ENCODE data around the gene CYP4B1. TPM values are rescaled to one million over a fixed set of nuclear protein-coding genes. Genes with fewer than 3 reads are reported as not detected.
"Not testable (repeated sequence)": the region's sequence is repeated elsewhere in the genome, so short reads cannot be mapped to it uniquely, and the experiment has no call there.

Gene CYP4B1
- total RNA-seq, 2 experiments from 2014 or later: not detected

DNA sequence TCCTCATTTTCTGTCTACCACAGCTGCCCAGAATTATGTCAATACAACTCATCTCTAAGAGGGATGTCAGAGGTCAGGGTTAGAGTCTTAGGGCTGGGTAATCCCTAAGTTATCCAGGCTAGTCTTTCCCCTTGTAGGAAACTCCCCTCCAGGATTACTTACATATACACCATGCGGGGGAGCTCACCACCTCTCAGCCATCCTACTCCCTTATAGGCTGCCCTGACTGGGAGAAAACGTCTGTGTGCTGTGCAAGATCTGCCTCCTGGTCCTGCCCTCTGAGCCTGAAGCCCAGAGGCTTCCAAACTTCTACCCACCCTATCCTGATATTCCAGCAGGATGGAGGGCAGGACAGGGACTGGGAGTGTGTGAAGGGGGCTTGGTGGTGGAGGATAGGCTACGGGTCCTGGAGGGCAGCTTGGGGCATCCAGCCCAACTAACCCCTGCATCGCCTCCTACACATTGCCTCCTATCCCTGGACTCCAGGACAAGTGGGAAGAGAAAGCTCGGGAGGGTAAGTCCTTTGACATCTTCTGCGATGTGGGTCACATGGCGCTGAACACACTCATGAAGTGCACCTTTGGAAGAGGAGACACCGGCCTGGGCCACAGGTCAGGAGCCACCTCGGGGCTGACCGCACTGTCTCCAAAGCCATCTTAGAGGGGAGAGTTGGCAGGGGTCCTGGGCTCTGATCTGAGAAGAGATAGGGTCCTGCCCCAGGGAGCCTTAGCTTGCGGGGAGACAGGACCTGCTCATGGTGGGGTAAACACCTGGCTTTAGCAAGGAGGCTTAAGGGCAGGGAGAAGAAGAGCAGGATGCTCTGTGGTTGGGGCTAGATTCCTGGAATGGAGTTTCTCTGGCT lies 14.4 kb downstream of the CYP4B1 start:
- Mint-ChIP-seq H3K27ac (no peak overlapping the region), H3K36me3 (ENCODE audit: low read depth) (no peaks in the 10 kb centered on the region), H3K4me1 (no peaks in the 10 kb centered on the region), H3K27me3 (no peaks in the 10 kb centered on the region), H3K9me3 (no peaks in the 10 kb centered on the region), H3K4me3 (no peak overlapping the region)
- no peak for DNase-seq
- ChIA-PET POLR2A (no interaction called here), CTCF (no interaction called here)

DNA sequence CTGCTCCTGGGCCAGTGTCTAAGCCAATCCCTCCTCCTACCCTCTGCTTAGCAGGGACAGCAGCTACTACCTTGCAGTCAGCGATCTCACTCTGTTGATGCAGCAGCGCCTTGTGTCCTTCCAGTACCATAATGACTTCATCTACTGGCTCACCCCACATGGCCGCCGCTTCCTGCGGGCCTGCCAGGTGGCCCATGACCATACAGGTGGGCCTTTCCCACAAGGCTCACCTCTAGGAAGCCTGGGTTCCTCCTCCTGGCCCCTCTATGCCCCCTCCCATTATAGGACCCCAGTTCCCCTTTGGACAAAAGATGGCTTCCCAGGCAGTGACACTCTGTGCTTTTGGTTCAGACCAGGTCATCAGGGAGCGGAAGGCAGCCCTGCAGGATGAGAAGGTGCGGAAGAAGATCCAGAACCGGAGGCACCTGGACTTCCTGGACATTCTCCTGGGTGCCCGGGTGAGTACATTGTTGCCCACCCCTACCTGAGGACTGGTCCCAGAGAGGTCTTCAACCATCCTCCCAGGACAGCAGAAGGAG lies 15.1 kb downstream of the CYP4B1 start:
- H3K27me3 Mint-ChIP-seq: no peaks in the 10 kb centered on the region
- H3K4me1 Mint-ChIP-seq: no peaks in the 10 kb centered on the region
- no peak overlapping the region for H3K4me3 Mint-ChIP-seq
- CTCF ChIA-PET: no interaction called here
- POLR2A ChIA-PET: no interaction called here
- no peaks in the 10 kb centered on the region for H3K36me3 Mint-ChIP-seq (ENCODE audit: low read depth)
- DNase-seq: no peak
- H3K9me3 Mint-ChIP-seq: no peaks in the 10 kb centered on the region
- H3K27ac Mint-ChIP-seq: no peak overlapping the region

DNA sequence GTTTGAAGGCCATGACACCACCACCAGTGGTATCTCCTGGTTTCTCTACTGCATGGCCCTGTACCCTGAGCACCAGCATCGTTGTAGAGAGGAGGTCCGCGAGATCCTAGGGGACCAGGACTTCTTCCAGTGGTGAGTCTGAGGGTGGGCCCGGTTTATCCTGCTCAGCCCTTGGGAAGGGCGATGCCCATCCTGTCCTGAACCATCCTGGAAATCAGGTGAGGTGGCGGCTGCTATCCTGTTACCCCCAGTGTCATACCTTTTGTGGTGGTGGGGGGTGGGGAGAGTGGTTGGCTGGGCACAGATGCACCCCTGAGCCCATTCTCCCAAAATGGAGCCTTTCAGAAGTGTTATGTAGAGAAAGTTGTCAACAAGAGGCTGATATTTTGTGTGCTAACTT lies 16.3 kb downstream of the CYP4B1 start:
- Mint-ChIP-seq H3K9me3 (no peaks in the 10 kb centered on the region), H3K36me3 (ENCODE audit: low read depth) (no peaks in the 10 kb centered on the region), H3K4me3 (no peak overlapping the region), H3K27me3 (no peaks in the 10 kb centered on the region), H3K27ac (no peak overlapping the region), H3K4me1 (no peaks in the 10 kb centered on the region)
- ChIA-PET POLR2A (no interaction called here), CTCF (no interaction called here)
- no peak for DNase-seq

DNA sequence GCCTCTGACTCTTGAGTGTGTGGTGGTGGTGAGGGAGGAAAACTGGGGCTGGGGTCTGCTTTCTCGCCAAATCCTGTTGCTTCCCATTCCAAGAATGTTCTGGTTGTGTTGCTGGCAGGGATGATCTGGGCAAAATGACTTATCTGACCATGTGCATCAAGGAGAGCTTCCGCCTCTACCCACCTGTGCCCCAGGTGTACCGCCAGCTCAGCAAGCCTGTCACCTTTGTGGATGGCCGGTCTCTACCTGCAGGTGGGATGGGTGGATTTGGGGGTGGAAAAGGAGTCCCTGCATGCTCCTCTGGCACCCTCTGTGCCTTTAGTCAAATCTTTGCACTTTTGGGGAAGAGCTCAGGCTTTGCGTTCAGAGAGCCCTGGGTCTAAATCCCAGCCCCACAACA lies 18.1 kb downstream of the CYP4B1 start:
- no peaks in the 10 kb centered on the region for H3K9me3 Mint-ChIP-seq
- H3K36me3 Mint-ChIP-seq (ENCODE audit: low read depth): no peaks in the 10 kb centered on the region

DNA sequence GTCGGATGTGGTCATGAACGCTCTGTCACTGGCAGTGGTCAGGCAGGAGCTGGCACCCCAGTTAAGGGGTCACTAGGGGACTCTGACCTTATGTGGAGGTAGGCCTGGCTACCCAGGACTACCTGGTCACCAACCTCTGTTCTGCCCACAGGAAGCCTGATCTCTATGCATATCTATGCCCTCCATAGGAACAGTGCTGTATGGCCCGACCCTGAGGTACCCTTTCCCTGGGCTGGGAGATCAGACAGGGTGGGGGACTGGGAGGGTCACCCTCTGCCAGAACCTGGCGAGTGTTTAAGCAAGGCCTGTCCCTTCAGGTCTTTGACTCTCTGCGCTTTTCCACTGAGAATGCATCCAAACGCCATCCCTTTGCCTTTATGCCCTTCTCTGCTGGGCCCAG lies 19.0 kb downstream of the CYP4B1 start:
- no peak overlapping the region for H3K4me3 Mint-ChIP-seq

More for the DNA sequence above, 18.1 kb downstream of the CYP4B1 start:
- Mint-ChIP-seq H3K27me3 (no peaks in the 10 kb centered on the region), H3K4me1 (no peaks in the 10 kb centered on the region), H3K27ac (no peak overlapping the region), H3K4me3 (no peak overlapping the region)
- ChIA-PET CTCF (no interaction called here), POLR2A (no interaction called here)
- DNase-seq: no peak

DNA sequence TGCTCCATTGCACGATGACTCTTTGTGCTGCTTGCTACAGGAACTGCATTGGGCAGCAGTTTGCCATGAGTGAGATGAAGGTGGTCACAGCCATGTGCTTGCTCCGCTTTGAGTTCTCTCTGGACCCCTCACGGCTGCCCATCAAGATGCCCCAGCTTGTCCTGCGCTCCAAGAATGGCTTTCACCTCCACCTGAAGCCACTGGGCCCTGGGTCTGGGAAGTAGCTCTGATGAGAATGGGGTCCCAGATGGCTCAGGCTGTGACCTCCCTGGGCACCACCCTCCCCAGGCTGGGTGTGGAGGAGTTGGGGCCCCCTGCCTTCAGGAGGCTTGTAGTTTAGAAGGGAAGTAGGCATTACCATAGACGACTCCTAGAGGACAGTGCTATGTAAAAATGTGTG lies 19.7 kb downstream of the CYP4B1 start:
- ChIA-PET POLR2A (no interaction called here), CTCF (no interaction called here)
- Mint-ChIP-seq H3K4me3 (no peak overlapping the region), H3K27ac (no peak overlapping the region), H3K9me3 (no peaks in the 10 kb centered on the region), H3K27me3 (peaks cover 1% of the 10 kb centered on the region), H3K36me3 (ENCODE audit: low read depth) (no peaks in the 10 kb centered on the region), H3K4me1 (no peaks in the 10 kb centered on the region)
- DNase-seq: no peak

More for the DNA sequence above, 19.0 kb downstream of the CYP4B1 start:
- H3K36me3 Mint-ChIP-seq (ENCODE audit: low read depth): no peaks in the 10 kb centered on the region
- POLR2A ChIA-PET: no interaction called here
- DNase-seq: no peak
- H3K27me3 Mint-ChIP-seq: no peaks in the 10 kb centered on the region
- H3K4me1 Mint-ChIP-seq: no peaks in the 10 kb centered on the region
- H3K27ac Mint-ChIP-seq: no peak overlapping the region
- CTCF ChIA-PET: no interaction called here
- no peaks in the 10 kb centered on the region for H3K9me3 Mint-ChIP-seq

DNA sequence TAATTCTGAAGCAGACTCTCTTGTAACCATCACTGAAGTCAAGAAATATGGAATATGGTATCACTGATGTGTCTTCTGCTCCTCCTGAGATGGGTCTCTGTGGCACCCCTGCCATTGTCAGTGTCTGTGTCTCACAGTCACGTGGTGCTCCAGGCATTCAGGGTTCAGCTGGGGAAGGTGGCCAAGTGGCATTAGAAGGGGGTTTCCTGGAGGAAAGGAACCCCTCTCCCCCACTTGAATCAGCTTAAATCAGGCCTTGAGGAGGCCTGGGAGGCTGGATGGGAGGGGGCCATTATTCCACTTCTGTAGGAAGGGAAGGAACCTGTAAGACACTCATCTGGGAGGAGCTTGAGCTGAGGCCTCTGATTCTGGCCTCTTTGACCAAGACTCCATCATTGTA lies 20.5 kb downstream of the CYP4B1 start:
- DNase-seq: no peak
- POLR2A ChIA-PET: no interaction called here
- peaks cover 1% of the 10 kb centered on the region for H3K27me3 Mint-ChIP-seq
- CTCF ChIA-PET: no interaction called here
- no peak overlapping the region for H3K27ac Mint-ChIP-seq
- no peak overlapping the region for H3K4me3 Mint-ChIP-seq
- H3K9me3 Mint-ChIP-seq: no peaks in the 10 kb centered on the region
- no peaks in the 10 kb centered on the region for H3K4me1 Mint-ChIP-seq
- H3K36me3 Mint-ChIP-seq (ENCODE audit: low read depth): no peaks in the 10 kb centered on the region

DNA sequence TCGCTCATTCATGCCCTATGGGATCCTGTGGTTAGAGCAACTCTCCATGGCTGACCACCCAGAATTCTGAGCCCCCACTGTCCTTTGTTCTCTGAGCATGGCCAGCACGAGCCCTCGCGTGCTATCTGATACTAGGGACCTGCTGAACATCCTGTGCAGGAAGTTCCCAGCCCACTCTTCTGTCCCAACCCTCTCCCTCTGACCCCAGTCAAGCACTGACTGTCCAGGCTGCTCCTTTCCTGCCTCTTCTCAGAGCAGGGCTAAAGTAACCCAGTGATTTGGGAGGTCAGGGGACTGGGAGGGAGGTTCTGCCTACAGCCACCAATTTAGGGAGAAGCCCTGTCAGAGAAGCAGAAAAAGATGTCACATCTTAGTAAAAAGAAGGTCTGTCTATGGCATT lies 21.2 kb downstream of the CYP4B1 start:
- H3K27ac Mint-ChIP-seq: no peak overlapping the region
- ChIA-PET POLR2A (no interaction called here), CTCF (no interaction called here)
- peaks cover 1% of the 10 kb centered on the region for H3K27me3 Mint-ChIP-seq
- no peak overlapping the region for H3K4me3 Mint-ChIP-seq
- DNase-seq: no peak
- H3K4me1 Mint-ChIP-seq: no peaks in the 10 kb centered on the region
- no peaks in the 10 kb centered on the region for H3K36me3 Mint-ChIP-seq (ENCODE audit: low read depth)
- no peaks in the 10 kb centered on the region for H3K9me3 Mint-ChIP-seq

DNA sequence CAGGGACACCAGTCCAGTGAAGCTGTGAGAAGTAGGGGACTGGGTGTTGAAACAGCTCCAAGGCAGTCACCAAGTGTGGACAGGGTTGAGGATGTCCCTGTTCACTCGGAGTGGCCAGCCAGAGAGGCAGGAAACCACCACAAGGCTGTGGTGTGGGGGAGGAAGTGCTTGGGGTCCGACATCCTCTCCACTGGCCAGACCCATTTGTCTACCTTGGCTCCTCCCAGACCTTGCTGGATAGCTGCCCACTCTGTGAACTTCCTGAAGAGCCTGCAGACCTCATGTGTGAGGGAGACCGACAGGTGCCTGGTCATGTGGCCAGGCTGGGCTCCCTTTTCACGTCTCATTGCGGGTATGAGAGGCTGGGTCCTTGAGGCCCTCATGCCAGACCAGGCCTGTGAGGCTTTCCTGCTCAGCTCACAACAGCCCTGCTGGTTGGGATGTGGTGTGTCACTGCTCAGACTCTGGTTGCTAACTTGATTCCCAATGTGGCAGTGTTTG lies 21.8 kb downstream of the CYP4B1 start:
- Mint-ChIP-seq H3K27me3 (peaks cover 1% of the 10 kb centered on the region), H3K4me3 (no peak overlapping the region), H3K36me3 (ENCODE audit: low read depth) (no peaks in the 10 kb centered on the region), H3K4me1 (no peaks in the 10 kb centered on the region), H3K9me3 (no peaks in the 10 kb centered on the region), H3K27ac (no peak overlapping the region)
- ChIA-PET CTCF (no interaction called here), POLR2A (no interaction called here)
- no peak for DNase-seq

DNA sequence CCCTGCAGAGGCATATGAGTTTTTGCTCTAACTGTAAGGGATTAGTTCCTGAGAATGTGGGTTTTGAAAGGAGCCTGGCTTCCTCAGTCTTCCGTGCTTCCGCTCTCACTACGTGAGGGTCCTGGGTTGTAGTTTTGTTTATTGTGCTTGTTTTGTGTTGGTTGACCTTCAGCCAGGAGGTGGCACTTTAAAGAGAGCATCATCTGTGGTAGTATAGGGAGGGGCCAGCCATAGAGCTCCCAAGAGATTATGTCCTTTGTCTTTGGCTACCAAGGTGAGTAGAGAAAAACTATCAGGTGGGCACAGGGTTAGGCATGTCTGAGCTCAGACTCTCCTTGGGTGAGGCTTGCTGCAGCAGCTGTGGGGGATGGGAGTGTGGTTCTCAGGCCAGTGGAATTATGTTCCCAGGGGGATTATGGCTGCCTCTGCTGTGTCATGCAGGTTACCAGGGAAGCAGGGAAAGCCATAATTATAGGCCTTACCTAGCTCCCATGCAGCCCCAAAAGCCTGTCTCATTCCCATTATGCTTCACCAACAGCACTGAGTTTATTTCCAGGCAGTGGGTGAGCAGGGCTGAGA lies 23.5 kb downstream of the CYP4B1 start:
- DNase-seq: no peak
- H3K9me3 Mint-ChIP-seq: no peaks in the 10 kb centered on the region
- H3K27ac Mint-ChIP-seq: no peak overlapping the region
- peaks cover 8% of the 10 kb centered on the region for H3K27me3 Mint-ChIP-seq
- CTCF ChIA-PET: no interaction called here
- no peaks in the 10 kb centered on the region for H3K36me3 Mint-ChIP-seq (ENCODE audit: low read depth)
- POLR2A ChIA-PET: no interaction called here
- no peak overlapping the region for H3K4me3 Mint-ChIP-seq
- no peaks in the 10 kb centered on the region for H3K4me1 Mint-ChIP-seq

DNA sequence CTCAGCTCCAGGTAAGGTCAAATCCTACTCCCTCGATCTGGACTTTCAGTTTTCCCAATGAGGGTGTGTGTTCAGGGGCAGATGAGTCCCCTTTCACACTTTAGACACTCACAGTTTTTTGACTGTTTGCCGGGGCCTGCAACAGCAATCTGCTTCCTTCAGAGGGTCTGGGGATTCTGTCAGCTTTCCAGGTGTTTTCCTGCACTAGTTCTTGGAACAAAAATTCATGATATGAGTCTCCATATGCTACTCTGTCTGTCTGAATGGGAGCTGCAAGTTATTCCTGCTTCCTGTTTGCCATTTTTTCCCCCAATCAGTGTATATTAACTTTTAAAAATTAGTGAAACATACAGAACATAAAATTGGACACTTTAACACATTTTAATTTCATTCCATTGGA lies 24.3 kb downstream of the CYP4B1 start:
- no peaks in the 10 kb centered on the region for H3K4me1 Mint-ChIP-seq
- H3K27me3 Mint-ChIP-seq: peaks cover 10% of the 10 kb centered on the region

DNA sequence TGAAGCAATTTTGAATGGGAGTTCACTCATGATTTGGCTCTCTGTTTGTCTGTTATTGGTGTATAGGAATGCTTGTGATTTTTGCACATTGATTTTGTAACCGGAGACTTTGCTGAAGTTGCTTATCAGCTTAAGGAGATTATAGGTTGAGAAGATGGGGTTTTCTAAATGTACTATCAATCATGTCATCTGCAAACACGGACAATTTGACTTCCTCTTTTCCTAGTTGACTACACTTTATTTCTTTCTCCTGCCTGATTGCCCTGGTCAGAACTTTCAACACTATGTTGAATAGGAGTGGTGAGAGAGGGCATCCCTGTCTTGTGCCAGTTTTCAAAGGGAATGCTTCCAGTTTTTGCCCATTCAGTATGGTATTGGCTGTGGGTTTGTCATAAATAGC lies 28.0 kb downstream of the CYP4B1 start:
- H3K4me3 Mint-ChIP-seq; H3K9me3 Mint-ChIP-seq; H3K36me3 Mint-ChIP-seq (ENCODE audit: low read depth); DNase-seq; CTCF ChIA-PET; H3K27ac Mint-ChIP-seq; POLR2A ChIA-PET; H3K4me1 Mint-ChIP-seq: not testable (repeated sequence)
- H3K27me3 Mint-ChIP-seq: peaks cover 18% of the 10 kb centered on the region

More for the DNA sequence above, 24.3 kb downstream of the CYP4B1 start:
- Mint-ChIP-seq H3K27ac (no peak overlapping the region), H3K9me3 (no peaks in the 10 kb centered on the region), H3K36me3 (ENCODE audit: low read depth) (no peaks in the 10 kb centered on the region), H3K4me3 (no peak overlapping the region)
- ChIA-PET CTCF (no interaction called here), POLR2A (no interaction called here)
- no peak for DNase-seq

DNA sequence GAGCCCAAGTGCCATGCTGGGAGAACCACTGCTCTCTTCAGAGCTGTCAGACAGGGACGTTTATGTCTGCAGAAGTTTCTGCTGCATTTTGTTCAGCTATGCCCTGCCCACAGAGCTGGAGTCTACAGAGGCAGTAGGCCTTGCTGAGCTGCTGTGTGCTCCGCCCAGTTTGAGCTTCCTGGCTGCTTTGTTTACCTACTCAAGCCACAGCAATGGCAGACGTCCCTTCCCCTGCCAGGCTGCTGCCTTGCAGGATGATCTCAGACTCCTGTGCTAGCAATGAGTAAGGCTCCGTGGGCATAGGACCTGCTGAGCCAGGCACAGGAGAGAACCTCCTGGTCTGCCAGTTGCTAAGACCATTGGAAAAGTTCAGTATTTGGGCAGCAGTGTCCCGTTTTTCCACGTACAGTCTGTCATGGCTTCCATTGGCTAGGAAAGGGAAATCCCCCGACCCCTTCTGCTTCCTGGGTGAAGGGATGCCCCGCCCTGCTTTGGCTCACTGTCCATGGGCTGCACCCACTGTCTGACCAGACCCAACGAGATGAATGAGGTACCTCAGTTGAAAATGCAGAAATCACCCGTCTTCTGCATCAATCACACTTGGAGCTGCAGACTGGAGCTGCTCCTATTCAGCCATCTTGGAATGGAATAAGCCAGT lies 31.9 kb downstream of the CYP4B1 start:
- ChIA-PET CTCF (no interaction called here), POLR2A (no interaction called here)
- no peaks in the 10 kb centered on the region for H3K9me3 Mint-ChIP-seq
- peaks cover 19% of the 10 kb centered on the region for H3K27me3 Mint-ChIP-seq
- no peaks in the 10 kb centered on the region for H3K36me3 Mint-ChIP-seq (ENCODE audit: low read depth)
- no peaks in the 10 kb centered on the region for H3K4me1 Mint-ChIP-seq
- H3K4me3 Mint-ChIP-seq: no peak overlapping the region
- no peak for DNase-seq
- H3K27ac Mint-ChIP-seq: no peak overlapping the region

Measured in activated CD4-positive, alpha-beta T cell treated with anti-CD3 and anti-CD28 coated beads, Interleukin-2, amount 10 ng/mL, durations not matched to agents 7 days and 5 days (primary cell).